Femur (tissue), 1 donor: ENCODE measurements around the gene UBE2Z.
"Not testable (repeated sequence)": the region's sequence is repeated elsewhere in the genome, so short reads cannot be mapped to it uniquely, and the experiment has no call there.

Experiments
- DNase-seq: peaks from one replicate; pipeline ENCODE4 v3.0.0-alpha.2; 2017

The UBE2Z gene

DNA sequence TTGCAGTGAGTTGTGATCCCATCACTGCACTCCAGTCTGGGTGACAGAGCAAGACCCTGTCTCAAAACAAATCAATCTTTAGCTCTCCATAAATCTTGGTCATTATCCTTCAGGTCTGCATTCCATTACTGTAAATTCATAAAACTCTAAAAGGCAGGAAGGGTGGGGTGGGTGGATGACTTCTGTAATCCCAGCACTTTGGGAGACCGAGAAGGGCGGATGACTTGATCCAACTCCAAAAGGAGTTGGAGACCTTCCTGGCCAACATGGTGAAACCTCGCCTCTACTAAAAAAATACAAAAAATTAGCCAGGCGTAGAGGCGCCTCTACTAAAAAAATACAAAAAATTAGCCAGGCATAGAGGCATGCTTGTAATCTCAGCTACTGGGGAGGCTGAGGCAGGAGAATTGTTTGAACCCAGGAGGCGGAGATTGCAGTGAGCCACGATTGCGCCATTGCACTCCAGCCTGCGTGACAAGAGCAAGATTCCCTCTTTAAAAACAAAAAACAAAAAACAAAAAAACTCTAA, 2.2 kb upstream of the UBE2Z start:
- DNase-seq: no peak

DNA sequence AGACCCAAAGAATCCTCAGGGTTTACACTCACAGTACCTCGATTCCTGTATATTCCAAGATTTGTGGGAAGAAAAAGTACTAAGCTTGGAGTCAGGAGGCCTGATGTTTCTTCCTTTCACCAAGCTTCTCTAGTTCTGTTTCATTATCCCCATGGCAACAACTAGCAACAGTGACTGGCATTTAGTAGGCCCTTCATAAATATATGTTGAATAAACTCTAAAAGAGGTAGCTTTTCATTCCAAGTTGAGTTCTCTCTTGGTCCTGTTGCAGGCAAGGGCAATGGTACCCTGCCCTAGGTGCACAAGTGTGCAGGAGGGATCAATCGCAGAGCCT, 527 bp upstream of the UBE2Z start:
- no peak for DNase-seq

DNA sequence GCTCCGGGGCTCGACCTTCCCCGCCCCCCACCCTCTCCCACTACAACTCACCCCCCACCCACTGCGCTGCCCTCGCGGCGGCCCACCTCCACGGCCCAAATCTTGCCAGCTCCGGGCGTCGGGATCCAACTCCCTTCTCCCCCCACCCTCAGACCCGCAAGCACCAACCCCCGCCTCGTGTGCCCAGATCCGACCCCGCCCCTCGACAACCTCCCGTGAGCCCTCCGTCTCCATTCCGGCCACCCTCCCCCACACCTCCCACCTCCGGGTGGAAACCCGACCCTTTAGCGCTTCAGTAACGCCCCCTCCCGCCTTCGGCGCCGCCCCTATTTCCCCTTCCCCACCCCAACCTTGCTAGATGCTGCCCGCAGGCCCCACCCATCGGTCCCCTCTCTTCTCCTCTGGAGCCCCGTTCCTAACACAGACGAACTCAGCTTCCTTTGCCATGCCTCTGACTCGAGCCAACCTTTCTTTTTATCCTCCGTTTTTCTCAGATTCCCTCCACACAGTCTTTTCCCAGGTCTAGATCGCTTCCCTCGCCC, 717 bp downstream of the UBE2Z start:
- DNase-seq: peak; percentile 95

DNA sequence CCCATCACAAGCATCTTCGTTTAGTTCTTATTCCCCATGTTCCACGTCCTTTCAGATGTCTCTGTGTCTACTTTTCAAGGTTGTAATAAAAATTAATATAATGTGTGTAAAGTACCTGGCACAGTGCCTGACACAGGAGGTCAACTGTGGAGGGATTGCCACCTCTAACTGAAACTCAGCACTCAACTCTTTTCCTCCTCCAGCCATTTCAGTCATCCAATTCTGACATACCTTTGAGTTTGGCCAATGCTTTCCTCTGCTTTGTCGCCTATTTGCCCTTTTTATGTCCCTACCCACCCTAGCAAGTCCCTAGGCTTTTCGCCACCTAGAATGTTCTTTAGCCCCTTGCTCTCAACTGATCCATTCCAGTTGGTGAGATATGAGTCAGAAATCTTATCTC, 1.6 kb downstream of the UBE2Z start:
- no peak for DNase-seq

- no peak for DNase-seq
These were observed 2.2 kb downstream of the UBE2Z start for GRCh38 chr17:48910370-48910769.

GRCh38 chr17:48912476-48912875, 4.3 kb downstream of the UBE2Z start:
- DNase-seq: no peak

DNA sequence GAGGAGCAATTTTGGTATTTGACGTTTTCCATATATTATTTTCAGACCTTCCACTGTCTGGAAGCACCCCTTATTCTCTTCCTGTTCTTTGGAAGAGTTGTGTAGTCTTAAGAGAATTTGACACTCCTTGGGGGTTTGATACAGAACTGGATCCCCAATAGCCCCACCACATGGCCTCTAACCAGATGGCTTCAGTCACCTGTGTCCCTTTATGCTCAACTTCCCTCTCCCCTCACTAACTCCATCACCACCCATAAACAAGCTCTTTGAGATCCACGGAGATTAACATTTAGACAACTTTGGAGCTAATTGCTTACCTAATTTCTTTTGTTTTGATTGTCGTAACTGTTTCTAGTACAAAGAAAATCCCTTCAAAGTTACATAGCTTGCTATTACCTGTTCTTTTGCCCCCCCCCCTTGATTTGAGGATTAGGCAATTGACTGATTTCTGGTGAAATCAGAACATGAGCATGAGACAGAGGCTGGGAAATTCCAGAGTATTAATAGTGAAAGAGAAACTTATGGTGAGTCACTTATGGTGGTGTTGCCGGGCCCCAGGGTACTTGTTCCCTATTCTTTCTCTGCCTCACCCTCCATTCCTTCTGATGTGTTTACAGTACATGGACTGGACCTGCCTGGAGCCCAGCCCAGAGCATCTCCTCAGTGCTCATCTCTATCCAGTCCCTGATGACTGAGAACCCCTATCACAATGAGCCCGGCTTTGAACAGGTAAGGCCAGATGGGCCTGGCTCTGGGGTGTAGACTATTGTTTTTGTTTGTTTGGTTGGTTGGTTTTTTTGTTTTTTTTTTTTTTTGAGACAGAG, 7.5 kb downstream of the UBE2Z start:
- DNase-seq: no peak

DNA sequence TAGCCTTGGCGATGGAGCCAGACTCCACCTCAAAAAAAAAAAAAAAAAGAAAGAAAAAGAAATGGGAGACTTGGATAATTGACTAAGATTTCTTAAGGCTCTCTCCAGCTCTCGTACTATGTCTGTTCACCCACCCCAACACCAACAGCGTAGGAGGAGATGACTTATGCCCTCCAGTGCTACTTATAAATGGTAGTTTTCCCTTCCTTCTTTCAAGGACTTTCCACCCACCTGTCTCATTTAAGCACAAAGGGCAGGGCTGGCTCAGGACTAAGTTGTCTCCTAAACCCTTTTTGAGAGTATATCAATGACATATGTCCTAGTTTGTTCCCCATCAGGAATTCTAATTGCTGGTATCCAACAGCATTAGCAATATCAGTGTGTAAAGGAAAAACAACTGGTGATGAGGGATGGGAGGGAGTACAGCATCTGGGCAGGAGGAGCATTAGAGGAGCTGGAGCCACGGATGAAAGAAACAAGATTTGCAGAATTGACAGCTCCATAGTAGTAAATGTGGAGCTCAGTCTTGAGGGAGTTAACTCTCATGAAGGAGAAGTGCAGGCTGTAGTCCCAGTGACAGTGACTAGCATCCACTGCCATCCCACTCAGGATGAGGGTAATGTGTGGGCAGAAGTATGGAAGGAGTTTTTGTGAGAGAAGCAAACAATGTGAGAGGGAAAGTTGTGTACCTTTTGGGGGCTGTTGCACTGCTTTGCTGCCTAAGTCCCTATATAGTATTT, 17.2 kb downstream of the UBE2Z start:
- no peak for DNase-seq

DNA sequence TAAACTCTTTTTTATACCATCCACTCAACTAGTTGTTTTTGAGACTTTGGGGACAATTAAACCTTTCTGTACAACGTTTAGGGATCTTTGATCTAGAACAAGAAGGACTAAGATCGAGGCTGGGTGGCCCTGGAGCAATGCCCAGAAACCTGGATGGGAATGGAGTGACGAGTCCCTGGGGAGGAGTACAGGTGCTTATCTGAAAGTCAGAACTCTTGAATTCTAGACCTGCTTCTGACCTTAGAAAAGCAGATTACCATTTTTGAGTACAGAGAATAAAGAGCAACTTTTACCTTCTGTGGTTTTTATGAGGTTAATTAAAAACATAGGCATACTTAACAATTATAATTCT, 17.8 kb downstream of the UBE2Z start:
- no peak for DNase-seq

DNA sequence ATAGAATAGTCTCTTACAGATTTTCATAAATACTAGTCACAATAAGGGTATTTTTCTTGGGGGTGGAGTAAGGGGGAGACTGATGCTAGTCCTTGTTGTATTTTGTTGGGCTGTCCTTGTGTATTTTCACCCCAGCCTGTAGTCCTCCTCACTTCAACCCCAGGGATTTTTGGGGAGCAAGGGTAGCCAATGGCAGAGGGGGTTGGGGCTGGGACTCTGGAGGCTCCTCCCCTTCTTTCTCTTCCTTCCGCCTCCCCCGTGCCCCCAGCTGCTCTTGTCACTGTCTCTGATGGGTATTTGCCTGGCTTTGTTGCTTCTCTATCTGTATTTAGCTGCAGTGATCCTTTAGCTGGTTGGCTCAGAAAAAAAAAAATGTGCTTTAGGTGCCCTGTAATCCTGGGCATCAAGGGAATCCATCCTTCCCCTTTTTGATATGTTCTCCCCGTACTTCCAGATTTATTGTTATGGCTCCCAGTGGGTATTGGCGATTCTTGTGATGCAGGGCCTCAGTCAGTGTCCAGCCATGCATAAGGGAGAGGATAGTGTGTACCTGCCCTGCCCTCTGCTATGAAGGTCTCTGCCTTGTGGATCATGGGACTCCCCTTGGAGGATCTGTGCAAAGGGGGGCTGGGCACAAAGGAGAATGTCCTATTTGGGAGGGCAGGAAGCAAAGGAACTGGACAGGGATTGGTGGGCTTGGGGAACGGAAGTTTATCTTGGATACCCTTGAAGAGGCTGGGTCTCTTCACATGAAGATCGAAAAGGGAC, 20.0 kb downstream of the UBE2Z start:
- DNase-seq: no peak

DNA sequence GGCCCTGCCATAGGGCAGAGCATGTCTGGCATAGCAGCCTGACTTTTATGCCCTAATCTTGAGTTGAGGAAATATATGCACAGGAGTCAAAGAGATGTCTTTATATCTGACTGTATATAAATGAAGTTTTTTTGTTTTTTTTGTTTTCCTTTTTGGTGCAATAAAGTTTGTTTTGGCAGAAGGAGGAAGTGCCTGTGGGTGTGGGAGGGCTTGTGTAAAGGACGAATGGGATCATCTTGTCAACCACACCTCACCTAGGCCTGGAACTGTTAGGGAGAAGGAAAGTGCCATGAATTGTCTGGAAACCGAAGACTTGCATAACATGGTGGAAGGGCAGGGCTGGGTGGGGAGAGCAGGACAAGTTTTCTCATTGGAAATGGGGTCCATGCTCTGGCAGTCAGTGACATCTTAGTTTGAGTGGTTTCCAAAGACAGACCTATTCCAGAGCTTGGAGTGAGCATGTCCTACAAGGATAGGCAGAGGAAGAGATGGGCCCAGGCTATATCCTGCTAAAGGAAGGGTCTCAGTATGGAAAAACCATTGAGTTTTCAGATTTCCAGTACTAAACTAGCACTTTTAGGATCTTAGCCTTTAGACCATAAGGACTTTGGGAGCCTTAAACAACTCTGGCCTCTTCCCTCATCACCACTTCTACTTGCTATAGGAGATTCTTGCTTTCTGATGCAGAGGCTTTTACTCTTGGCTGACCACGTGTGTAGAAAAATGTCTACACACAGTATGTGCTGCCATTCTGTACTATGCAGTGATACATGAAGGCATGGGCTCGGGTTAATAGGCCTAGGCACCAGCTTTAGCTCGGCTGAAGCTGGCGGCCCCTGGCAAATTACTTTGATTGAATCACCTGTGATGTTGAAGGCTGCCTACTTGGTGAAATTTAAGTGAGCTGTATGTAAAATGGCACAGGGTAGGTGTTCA, 20.9 kb downstream of the UBE2Z start:
- DNase-seq: no peak

DNA sequence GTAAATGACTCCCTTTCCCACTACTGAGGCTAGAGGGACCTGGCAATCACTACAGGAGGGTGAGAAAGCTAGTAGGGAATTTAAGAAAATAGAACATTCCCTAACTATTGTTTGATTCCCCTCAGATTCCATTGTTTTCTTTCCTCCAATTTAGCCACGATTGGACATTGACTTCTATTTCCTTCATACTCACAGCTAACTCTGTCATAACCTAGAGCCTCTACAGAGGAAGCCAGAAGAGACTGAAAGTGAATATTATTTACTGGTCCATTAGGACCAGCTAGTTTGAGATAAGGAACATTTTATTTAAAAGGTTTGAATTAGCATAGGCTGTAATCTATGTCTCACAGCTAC, 21.6 kb downstream of the UBE2Z start:
- no peak for DNase-seq

GRCh38 chr17:48930435-48930873, 22.2 kb downstream of the UBE2Z start:
- no peak for DNase-seq

DNA sequence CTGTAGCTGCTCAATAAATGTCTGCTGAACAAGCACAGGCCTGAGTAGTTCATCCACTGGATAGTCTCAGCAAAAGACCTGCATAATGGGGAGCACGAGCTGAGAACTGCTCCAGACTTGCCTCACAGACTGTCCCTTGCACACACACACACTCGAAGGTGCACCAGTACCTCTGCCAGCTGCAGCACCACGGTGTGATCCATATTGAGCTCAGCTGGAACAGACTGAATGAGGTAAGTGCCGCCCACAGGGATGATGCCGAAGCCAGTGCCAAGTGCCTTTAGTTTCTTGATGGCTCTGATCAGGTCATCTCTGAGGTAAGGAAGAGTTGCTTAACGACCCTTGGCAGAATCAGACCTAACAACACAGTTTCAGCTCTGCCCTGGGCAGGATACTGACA, 24.8 kb downstream of the UBE2Z start:
- no peak for DNase-seq

GRCh38 chr17:48944515-48945260, 36.5 kb downstream of the UBE2Z start, which contains the start of gene SNF8:
Gene SNF8, minus strand, starts transcription at chr17:48944842. Its CDS starts 108 bp downstream, at chr17:48944734.
- peak; percentile 96 for DNase-seq

- DNase-seq: not testable (repeated sequence)
These were observed 37.0 kb downstream of the UBE2Z start for GRCh38 chr17:48945261-48945651.

- DNase-seq: no peak
These were observed 43.4 kb downstream of the UBE2Z start for GRCh38 chr17:48951572-48951971.

DNA sequence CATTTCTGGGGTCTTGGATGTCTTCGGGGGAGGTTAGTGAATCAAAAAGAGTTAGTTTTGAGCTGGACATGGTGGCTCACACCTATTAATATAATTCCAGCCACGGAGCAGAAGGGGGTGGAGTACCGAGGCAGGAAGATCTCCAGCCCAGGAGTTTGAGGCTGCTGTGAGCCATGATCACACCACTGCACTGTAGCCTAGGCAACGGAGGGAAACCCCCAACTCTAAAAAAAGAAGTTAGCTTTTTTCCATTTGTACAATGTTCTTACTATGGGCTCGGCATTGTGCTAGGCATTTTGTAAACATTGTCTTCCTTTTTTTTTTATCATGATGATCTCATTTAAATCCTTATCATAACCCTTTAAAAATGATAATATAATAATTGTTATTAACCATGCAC, 44.7 kb downstream of the UBE2Z start:
- DNase-seq: no peak

DNA sequence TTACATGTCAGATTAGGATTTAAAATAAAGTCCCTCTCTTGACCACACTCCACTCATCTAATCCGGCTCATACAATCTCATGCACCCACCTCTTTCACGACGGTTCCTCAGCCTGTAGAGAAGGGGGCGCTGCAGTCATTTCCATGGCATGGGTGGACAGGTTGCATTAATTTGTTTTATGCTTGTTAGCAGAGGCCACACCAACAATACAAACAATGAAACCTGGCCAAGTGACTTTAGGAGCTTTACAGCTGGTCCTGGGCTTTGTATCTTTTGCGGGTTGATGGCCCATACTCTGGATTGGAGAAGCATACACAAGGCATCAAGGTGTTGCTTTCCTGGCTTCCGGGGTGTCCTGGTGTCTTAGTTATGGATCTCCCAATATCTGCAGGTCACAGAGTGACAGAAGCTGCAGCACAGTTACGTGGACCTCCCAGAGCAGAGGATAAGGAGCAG, 46.1 kb downstream of the UBE2Z start:
- DNase-seq: no peak

GRCh38 chr17:48960834-48961515, 52.8 kb downstream of the UBE2Z start:
- DNase-seq: no peak
